AG04450 (cell line): ENCODE results near the gene FSTL5. TPM values are rescaled to one million over a fixed set of nuclear protein-coding genes. Genes with fewer than 3 reads are reported as not detected.

Source experiments
- CTCF ChIA-PET: fragments of 300-600, 350-600 bp; formaldehyde crosslinking; extraction: SDS; loops from one replicate; lab custom pipeline; 2022; ENCODE audit warnings: antibody characterized with exemption, inconsistent platforms; lab: Charles Lee
- POLR2A ChIA-PET: fragments of 350-600 bp; formaldehyde crosslinking; extraction: SDS; loops from one replicate; lab custom pipeline; 2021; ENCODE audit warnings: antibody characterized with exemption, inconsistent platforms; lab: Yijun Ruan, JAX
- DNase-seq: peaks from one replicate; pipeline ENCODE4 v3.0.0-alpha.2; 2011; ENCODE audit warnings: low read depth, low spot score
- H3K27ac ChIP-seq: one replicate; pipeline ENCODE4 v1.5.1; 2012; ENCODE audit warnings: low read depth, low read length, control low read depth
- H3K27me3 ChIP-seq: one replicate; pipeline ENCODE4 v1.6.0; 2012; ENCODE audit warnings: low read length; ENCODE audit not compliant: control insufficient read depth, insufficient read depth
- H3K4me3 ChIP-seq: 2 replicates; pipeline ENCODE4 v1.5.1; 2011; ENCODE audit warnings: mild to moderate bottlenecking, low read depth, low read length, control low read depth
- H3K9me3 ChIP-seq: 2 replicates; pipeline ENCODE4 v1.5.1; 2012; ENCODE audit warnings: low read length; ENCODE audit not compliant: control insufficient read depth, insufficient read depth
- polyA plus RNA-seq: library from polyadenylated mRNA; depleted of rRNA; stranded (reverse); fragments of >200 nt; gene quantifications from 2 replicates; pipeline ENCODE4 v1.2.3, GENCODE V29; 2011
- TF ChIP-seq, protein P1 (sequence below): IDR thresholded peaks from 2 replicates; pipeline ENCODE4 v1.5.1; 2011; ENCODE audit warnings: low read depth, low read length, control low read depth, inconsistent platforms

FSTL5 gene
- polyA plus RNA-seq, 1 experiment, result not detected

DNA sequence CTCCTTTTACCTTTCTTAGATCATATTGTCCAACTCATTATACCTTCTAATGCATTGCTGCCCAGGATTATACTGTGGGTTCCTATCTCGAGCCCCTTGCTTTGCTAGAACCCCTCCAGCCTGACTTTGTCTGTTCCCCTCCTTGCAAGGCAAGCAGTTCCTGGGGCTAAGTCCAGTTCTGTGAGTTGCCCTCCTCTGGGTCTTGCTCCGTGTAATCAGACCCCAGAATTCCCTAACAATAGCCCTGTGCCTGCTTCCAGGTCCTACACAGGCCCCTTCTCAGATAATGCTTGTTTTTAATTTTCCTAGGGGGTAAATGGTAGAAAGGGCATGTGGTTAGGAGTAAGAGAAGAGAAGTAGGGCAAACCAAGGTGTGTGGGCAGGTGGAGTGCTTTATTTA lies 145.9 kb downstream of the FSTL5 start:
- Histone ChIP-seq H3K27ac (no peak overlapping the region), H3K27me3 (no peaks in the 10 kb centered on the region), H3K9me3 (peaks cover 6% of the 10 kb centered on the region), H3K4me3 (no peak overlapping the region)
- CTCF ChIA-PET, result no interaction called here
- DNase-seq, result no peak
- POLR2A ChIA-PET, result no interaction called here
- TF ChIP-seq, protein P1, sequence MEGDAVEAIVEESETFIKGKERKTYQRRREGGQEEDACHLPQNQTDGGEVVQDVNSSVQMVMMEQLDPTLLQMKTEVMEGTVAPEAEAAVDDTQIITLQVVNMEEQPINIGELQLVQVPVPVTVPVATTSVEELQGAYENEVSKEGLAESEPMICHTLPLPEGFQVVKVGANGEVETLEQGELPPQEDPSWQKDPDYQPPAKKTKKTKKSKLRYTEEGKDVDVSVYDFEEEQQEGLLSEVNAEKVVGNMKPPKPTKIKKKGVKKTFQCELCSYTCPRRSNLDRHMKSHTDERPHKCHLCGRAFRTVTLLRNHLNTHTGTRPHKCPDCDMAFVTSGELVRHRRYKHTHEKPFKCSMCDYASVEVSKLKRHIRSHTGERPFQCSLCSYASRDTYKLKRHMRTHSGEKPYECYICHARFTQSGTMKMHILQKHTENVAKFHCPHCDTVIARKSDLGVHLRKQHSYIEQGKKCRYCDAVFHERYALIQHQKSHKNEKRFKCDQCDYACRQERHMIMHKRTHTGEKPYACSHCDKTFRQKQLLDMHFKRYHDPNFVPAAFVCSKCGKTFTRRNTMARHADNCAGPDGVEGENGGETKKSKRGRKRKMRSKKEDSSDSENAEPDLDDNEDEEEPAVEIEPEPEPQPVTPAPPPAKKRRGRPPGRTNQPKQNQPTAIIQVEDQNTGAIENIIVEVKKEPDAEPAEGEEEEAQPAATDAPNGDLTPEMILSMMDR, result no peak

DNA sequence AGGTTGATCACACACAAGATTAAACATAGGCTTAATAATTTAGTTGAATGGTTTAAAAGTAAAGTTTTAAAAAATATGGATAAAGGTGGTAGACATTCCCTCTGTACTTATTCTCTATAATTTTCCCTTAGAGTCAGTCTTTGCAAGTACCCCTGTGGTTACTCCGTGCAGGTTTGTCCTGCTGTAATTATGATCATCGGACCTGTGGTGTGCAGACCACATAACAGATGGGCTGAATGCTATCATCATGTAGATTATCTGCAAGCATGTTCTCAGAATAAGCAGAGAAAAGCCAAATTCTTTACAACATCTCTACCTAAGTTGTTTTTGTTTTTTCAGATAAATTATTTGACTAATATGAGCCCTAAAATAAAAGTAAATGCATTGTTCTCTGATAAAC lies 146.8 kb downstream of the FSTL5 start:
- no peak overlapping the region for H3K4me3 ChIP-seq
- no peak for DNase-seq
- CTCF ChIA-PET, result no interaction called here
- POLR2A ChIA-PET, result no interaction called here
- H3K27ac ChIP-seq, result no peak overlapping the region
- peaks cover 6% of the 10 kb centered on the region for H3K9me3 ChIP-seq
- H3K27me3 ChIP-seq, result no peaks in the 10 kb centered on the region
- TF ChIP-seq, protein P1, result no peak

DNA sequence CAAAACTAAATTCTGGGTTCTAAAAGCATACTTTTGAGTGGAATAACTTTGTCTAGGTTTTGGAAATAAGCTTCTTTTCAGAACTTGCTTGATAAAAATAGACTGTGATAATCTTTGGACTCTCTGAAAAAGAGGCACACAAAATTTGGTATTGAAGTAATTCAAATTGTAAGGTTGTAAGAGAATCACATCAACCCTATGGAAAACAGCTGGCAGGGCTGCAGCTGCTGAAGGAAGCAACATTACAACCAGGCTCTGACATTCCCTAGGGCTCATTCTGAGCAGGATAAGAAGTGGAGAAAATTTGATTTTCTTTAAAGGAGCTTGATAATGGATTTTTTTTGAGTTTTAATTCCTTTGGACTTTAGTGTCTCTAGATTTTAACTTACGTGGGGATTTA lies 147.6 kb downstream of the FSTL5 start:
- Histone ChIP-seq H3K27ac (no peak overlapping the region), H3K27me3 (no peaks in the 10 kb centered on the region), H3K4me3 (no peak overlapping the region), H3K9me3 (peaks cover 6% of the 10 kb centered on the region)
- POLR2A ChIA-PET, result no interaction called here
- no peak for DNase-seq
- TF ChIP-seq, protein P1, result no peak
- CTCF ChIA-PET, result no interaction called here

DNA sequence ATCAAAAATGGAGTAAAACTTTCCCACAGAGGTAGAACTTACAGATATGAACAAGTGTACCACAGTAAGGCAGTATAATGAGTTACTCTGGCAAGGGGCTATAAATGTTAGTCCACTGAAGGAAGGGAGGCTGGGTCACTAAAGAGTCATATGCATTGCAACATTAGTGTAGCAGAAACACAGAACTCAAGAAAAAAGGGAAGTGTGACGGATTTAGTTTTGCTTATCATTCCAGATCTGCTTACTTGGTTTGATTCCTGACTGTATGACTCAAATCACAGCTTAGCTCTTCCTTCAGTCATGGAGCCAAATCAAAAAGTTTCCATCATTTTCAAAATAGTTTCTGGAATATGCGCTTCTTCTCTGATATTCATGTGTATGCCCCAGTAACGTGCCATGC lies 148.7 kb downstream of the FSTL5 start:
- Histone ChIP-seq H3K27me3 (no peaks in the 10 kb centered on the region), H3K9me3 (peaks cover 6% of the 10 kb centered on the region), H3K27ac (no peak overlapping the region), H3K4me3 (no peak overlapping the region)
- TF ChIP-seq, protein P1, result no peak
- ChIA-PET POLR2A (no interaction called here), CTCF (no interaction called here)
- no peak for DNase-seq

DNA sequence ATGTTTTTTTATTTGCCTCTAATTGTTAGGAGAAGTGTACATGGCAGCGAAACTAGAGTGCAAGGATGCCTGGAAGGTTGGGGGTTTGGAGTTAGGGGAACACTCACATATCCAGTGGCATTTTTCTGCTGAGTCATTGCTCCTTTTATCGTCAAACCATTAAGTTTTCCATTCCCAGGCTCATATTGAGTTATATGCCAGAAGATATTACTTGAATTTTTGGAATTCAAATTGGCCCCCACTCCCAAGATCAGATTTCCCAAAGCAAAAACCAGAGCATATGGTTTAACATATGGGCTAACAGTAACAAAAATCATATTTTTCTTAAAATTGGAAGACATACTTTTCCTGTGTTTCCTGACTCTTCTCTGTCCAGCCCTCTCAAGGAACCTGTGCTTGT lies 152.7 kb downstream of the FSTL5 start:
- no peak overlapping the region for H3K27ac ChIP-seq
- TF ChIP-seq, protein P1, result no peak
- peaks cover 2% of the 10 kb centered on the region; the same call in 1 of the 2 replicates for H3K9me3 ChIP-seq
- H3K27me3 ChIP-seq, result no peaks in the 10 kb centered on the region
- DNase-seq, result no peak
- CTCF ChIA-PET, result no interaction called here
- no peak overlapping the region for H3K4me3 ChIP-seq
- POLR2A ChIA-PET, result no interaction called here
